MM.1S (cell line): ENCODE data around the gene FAM162B.

Experiments used
- EZH2 ChIP-seq: fragments of 300-600 bp; sonication (generic); optimal IDR thresholded peaks from 2 replicates; pipeline ENCODE3; 2017; ENCODE audit warnings: low read depth, mild to moderate bottlenecking, antibody characterized with exemption, low read length, mixed read lengths
- TF ChIP-seq, protein P1 (sequence below): fragments of 300-600 bp; sonication (generic); IDR thresholded peaks from 2 replicates; pipeline ENCODE4 v1.5.1; 2016; ENCODE audit warnings: antibody characterized with exemption, low read length, mixed read lengths

DNA sequence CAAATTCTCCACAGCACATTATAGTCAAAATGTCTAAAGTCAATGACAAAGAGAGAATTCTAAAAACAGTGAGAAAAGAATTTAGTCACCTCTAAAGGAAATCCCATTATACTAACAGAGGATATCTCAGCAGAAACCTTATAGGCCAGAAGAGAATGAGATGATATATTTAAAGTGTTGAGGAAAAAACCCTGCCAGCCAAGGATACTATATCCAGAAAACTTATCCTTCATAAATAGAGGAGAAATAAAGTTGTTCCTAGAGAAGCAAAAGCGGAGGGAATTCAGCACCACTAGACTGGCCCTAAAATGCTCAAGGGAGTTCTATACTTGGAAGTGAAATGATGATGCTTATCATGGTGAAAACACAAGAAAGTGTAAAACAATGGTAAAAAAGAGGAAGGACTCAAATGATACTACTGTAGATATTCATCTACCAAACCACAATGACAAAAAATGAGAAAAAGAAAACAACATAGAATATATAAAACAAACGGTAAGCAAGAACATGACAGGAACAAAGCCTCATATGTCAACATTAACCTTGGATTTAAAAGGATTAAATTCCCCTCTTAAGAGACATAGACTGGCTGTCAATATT lies 46.6 kb upstream of the FAM162B start:
- TF ChIP-seq EZH2: no peak
- TF ChIP-seq, protein P1, sequence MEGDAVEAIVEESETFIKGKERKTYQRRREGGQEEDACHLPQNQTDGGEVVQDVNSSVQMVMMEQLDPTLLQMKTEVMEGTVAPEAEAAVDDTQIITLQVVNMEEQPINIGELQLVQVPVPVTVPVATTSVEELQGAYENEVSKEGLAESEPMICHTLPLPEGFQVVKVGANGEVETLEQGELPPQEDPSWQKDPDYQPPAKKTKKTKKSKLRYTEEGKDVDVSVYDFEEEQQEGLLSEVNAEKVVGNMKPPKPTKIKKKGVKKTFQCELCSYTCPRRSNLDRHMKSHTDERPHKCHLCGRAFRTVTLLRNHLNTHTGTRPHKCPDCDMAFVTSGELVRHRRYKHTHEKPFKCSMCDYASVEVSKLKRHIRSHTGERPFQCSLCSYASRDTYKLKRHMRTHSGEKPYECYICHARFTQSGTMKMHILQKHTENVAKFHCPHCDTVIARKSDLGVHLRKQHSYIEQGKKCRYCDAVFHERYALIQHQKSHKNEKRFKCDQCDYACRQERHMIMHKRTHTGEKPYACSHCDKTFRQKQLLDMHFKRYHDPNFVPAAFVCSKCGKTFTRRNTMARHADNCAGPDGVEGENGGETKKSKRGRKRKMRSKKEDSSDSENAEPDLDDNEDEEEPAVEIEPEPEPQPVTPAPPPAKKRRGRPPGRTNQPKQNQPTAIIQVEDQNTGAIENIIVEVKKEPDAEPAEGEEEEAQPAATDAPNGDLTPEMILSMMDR: no peak
